DOHH2 (cell line): ENCODE data around the gene PTGFRN.

Experiments
- EZH2phosphoT487 ChIP-seq: fragments of 200-600 bp; sonication (generic); IDR thresholded peaks from 2 replicates; pipeline ENCODE4 v1.6.1; 2017; ENCODE audit warnings: borderline replicate concordance, mild to moderate bottlenecking, antibody characterized with exemption, low read length, moderate library complexity, mixed read lengths
- TF ChIP-seq, protein P1 (sequence below): fragments of 200-600 bp; sonication (generic); IDR thresholded peaks from one replicate; pipeline ENCODE4 v1.5.1; 2014; ENCODE audit warnings: antibody characterized with exemption, mild to moderate bottlenecking, low read depth, low read length; ENCODE audit not compliant: poor library complexity, severe bottlenecking

DNA sequence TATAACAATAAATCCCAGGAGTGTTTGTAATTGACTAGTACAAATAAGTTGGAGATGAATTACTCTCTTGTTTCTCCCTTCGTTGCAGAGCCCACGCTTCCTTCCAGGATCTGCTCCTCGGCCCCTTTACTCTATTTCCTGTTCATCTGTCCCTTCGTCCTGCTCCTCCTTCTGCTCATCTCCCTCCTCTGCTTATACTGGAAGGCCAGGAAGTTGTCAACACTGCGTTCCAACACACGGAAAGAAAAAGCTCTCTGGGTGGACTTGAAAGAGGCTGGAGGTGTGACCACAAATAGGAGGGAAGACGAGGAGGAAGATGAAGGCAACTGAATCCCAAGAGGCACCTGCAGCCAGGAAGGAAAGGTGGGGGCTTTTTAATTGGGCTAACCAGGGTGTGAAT lies 124.1 kb downstream of the PTGFRN start:
- no peak for TF ChIP-seq EZH2phosphoT487
- TF ChIP-seq, protein P1, sequence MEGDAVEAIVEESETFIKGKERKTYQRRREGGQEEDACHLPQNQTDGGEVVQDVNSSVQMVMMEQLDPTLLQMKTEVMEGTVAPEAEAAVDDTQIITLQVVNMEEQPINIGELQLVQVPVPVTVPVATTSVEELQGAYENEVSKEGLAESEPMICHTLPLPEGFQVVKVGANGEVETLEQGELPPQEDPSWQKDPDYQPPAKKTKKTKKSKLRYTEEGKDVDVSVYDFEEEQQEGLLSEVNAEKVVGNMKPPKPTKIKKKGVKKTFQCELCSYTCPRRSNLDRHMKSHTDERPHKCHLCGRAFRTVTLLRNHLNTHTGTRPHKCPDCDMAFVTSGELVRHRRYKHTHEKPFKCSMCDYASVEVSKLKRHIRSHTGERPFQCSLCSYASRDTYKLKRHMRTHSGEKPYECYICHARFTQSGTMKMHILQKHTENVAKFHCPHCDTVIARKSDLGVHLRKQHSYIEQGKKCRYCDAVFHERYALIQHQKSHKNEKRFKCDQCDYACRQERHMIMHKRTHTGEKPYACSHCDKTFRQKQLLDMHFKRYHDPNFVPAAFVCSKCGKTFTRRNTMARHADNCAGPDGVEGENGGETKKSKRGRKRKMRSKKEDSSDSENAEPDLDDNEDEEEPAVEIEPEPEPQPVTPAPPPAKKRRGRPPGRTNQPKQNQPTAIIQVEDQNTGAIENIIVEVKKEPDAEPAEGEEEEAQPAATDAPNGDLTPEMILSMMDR: no peak
